Measurements from ENCODE around the gene GPS1.

Gene GPS1

GRCh38 chr17:82019690-82020571, 31.8 kb upstream of the GPS1 start:
- TF ChIP-seq CTCF (IDR thresholded peaks at IDR 0.05; ENCODE audit: low read depth, low read length): peak; percentile 73
- DNase-seq (ENCODE audit: extremely low read depth, low read depth): no peak

GRCh38 chr17:82020572-82021106, 31.1 kb upstream of the GPS1 start:
- TF ChIP-seq CTCF (IDR thresholded peaks at IDR 0.05; ENCODE audit: low read depth, low read length): no peak
- DNase-seq (ENCODE audit: extremely low read depth, low read depth): no peak

- peak; percentile 82 for TF ChIP-seq CTCF (IDR thresholded peaks at IDR 0.05; ENCODE audit: low read depth, low read length)
Observed at GRCh38 chr17:82021107-82021899, 30.4 kb upstream of the GPS1 start.

GRCh38 chr17:82021900-82022309, 29.8 kb upstream of the GPS1 start:
- DNase-seq (ENCODE audit: extremely low read depth, low read depth): no peak
- no peak for TF ChIP-seq CTCF (IDR thresholded peaks at IDR 0.05; ENCODE audit: low read depth, low read length)

More at GRCh38 chr17:82021107-82021899, 30.4 kb upstream of the GPS1 start:
- peak; percentile 49 for DNase-seq (ENCODE audit: extremely low read depth, low read depth)

- no peak for DNase-seq (ENCODE audit: extremely low read depth, low read depth)
- TF ChIP-seq CTCF (IDR thresholded peaks at IDR 0.05; ENCODE audit: low read depth, low read length): no peak
Observed at GRCh38 chr17:82022310-82022980, 29.3 kb upstream of the GPS1 start, which contains the start of gene CENPX. Gene CENPX, minus strand, starts transcription at chr17:82022878. Its CDS starts 17 bp downstream, at chr17:82022861.

GRCh38 chr17:82022981-82023446, 28.7 kb upstream of the GPS1 start, which contains the start of gene LRRC45:
Gene LRRC45, plus strand, starts transcription at chr17:82023305. Its CDS starts 339 bp downstream, at chr17:82023644.
- TF ChIP-seq CTCF (IDR thresholded peaks at IDR 0.05; ENCODE audit: low read depth, low read length): no peak
- peak; percentile 99 for DNase-seq (ENCODE audit: extremely low read depth, low read depth)
